H9 (cell line): ENCODE results near the gene LAMTOR5. TPM values are rescaled to one million over a fixed set of nuclear protein-coding genes. Genes with fewer than 3 reads are reported as not detected.

Source experiments
- DNase-seq: peaks from one replicate; pipeline ENCODE4 v3.0.0-alpha.2; 2017
- H2AFZ ChIP-seq: one replicate; pipeline ENCODE4 v1.6.1; 2013; ENCODE audit warnings: mild to moderate bottlenecking, low read length, control low read depth, moderate library complexity
- H2AK5ac ChIP-seq: 2 replicates; pipeline ENCODE4 v1.6.1; 2013; ENCODE audit warnings: low read length, control low read depth, mixed read lengths; ENCODE audit not compliant: insufficient read length
- H2BK120ac ChIP-seq: one replicate; pipeline ENCODE4 v1.6.1; 2013; ENCODE audit warnings: low read depth, mild to moderate bottlenecking, low read length, control low read depth, inconsistent platforms; ENCODE audit not compliant: poor library complexity, severe bottlenecking
- H2BK12ac ChIP-seq: 2 replicates; pipeline ENCODE4 v1.6.1; 2013; ENCODE audit warnings: low read length, control low read depth, mixed read lengths, low read depth; ENCODE audit not compliant: insufficient read length
- H2BK15ac ChIP-seq: 2 replicates; pipeline ENCODE4 v1.6.1; 2013; ENCODE audit warnings: low read depth, low read length, control low read depth
- H2BK20ac ChIP-seq: one replicate; pipeline ENCODE4 v1.6.1; 2013; ENCODE audit warnings: low read depth, mild to moderate bottlenecking, low read length, control low read depth, inconsistent platforms; ENCODE audit not compliant: poor library complexity, severe bottlenecking
- H2BK5ac ChIP-seq: 2 replicates; pipeline ENCODE4 v1.6.1; 2013; ENCODE audit warnings: low read length, control low read depth, mixed read lengths; ENCODE audit not compliant: insufficient read length
- H3K14ac ChIP-seq: 2 replicates; pipeline ENCODE4 v1.6.1; 2013; ENCODE audit warnings: low read length, control low read depth; ENCODE audit not compliant: insufficient read depth
- H3K18ac ChIP-seq: 2 replicates; pipeline ENCODE4 v1.6.1; 2013; ENCODE audit warnings: low read depth, mild to moderate bottlenecking, mixed read lengths, low read length, control low read depth; ENCODE audit not compliant: insufficient read length
- H3K23ac ChIP-seq: 2 replicates; pipeline ENCODE4 v1.6.1; 2013; ENCODE audit warnings: low read length, control low read depth, mixed read lengths, low read depth; ENCODE audit not compliant: insufficient read length
- H3K23me2 ChIP-seq: 2 replicates; pipeline ENCODE4 v1.6.1; 2013; ENCODE audit warnings: low read depth, mild to moderate bottlenecking, mixed read lengths, low read length, control low read depth; ENCODE audit not compliant: insufficient read length, poor library complexity, severe bottlenecking
- H3K27ac ChIP-seq: 2 replicates; pipeline ENCODE4 v1.5.1; 2013; ENCODE audit warnings: low read length, control low read depth, mixed read lengths, low read depth; ENCODE audit not compliant: insufficient read length
- H3K27me3 ChIP-seq: 2 replicates; pipeline ENCODE4 v1.6.1; 2013; ENCODE audit warnings: low read length, control low read depth, inconsistent platforms; ENCODE audit not compliant: insufficient read depth
- H3K4ac ChIP-seq: 2 replicates; pipeline ENCODE4 v1.6.1; 2013; ENCODE audit warnings: low read depth, mild to moderate bottlenecking, control low read depth, inconsistent platforms, low read length, moderate library complexity
- H3K4me1 ChIP-seq: 2 replicates; pipeline ENCODE4 v1.6.1; 2013; ENCODE audit warnings: low read length, control low read depth, inconsistent platforms; ENCODE audit not compliant: insufficient read depth
- H3K4me2 ChIP-seq: 2 replicates; pipeline ENCODE4 v1.6.1; 2013; ENCODE audit warnings: low read length, control low read depth, mixed read lengths; ENCODE audit not compliant: insufficient read length, insufficient read depth
- H3K56ac ChIP-seq: 2 replicates; pipeline ENCODE4 v1.6.1; 2013; ENCODE audit warnings: low read depth, mild to moderate bottlenecking, mixed read lengths, low read length, control low read depth; ENCODE audit not compliant: insufficient read length
- H3K79me1 ChIP-seq: 2 replicates; pipeline ENCODE4 v1.6.1; 2013; ENCODE audit warnings: low read depth, mild to moderate bottlenecking, moderate library complexity, low read length, control low read depth, inconsistent platforms; ENCODE audit not compliant: insufficient read depth, poor library complexity, severe bottlenecking
- H3K79me2 ChIP-seq: 2 replicates; pipeline ENCODE4 v1.6.1; 2013; ENCODE audit warnings: low read length, control low read depth, inconsistent platforms; ENCODE audit not compliant: insufficient read depth
- H3K9ac ChIP-seq: 2 replicates; pipeline ENCODE4 v1.6.1; 2013; ENCODE audit warnings: low read length, control low read depth, mixed read lengths; ENCODE audit not compliant: insufficient read length; ENCODE audit errors: extremely low read depth
- H3K9me3 ChIP-seq: one replicate; pipeline ENCODE4 v1.6.1; 2013; ENCODE audit warnings: low read depth, low read length, inconsistent platforms; ENCODE audit not compliant: control insufficient read depth
- H3T11ph ChIP-seq: one replicate; pipeline ENCODE4 v1.6.1; 2013; ENCODE audit warnings: mild to moderate bottlenecking, low read length, control low read depth, inconsistent platforms
- H4K20me1 ChIP-seq: one replicate; pipeline ENCODE4 v1.6.1; 2013; ENCODE audit not compliant: control insufficient read depth, insufficient read length, insufficient read depth
- H4K5ac ChIP-seq: 2 replicates; pipeline ENCODE4 v1.6.1; 2013; ENCODE audit warnings: low read depth, mild to moderate bottlenecking, mixed read lengths, low read length, control low read depth; ENCODE audit not compliant: insufficient read length
- H4K8ac ChIP-seq: replicated peaks from 2 replicates; pipeline ENCODE4 v1.6.1; 2013; ENCODE audit warnings: low read length, control low read depth, mixed read lengths, low read depth; ENCODE audit not compliant: insufficient read length
- H4K91ac ChIP-seq: 2 replicates; pipeline ENCODE4 v1.6.1; 2013; ENCODE audit warnings: low read depth, mild to moderate bottlenecking, moderate library complexity, mixed read lengths, low read length, control low read depth; ENCODE audit not compliant: insufficient read length
- H3K27ac Mint-ChIP-seq, 3 experiments: 2 replicates in 2 of 3; 3 replicates in 1 of 3; pipeline ENCODE4 v1.8.0; 2020 to 2021; ENCODE audit warnings: mixed read lengths in 3 of 3, mild to moderate bottlenecking in 1 of 3, moderate library complexity in 1 of 3
- H3K27me3 Mint-ChIP-seq: 2 replicates; pipeline ENCODE4 v1.8.0; 2021; ENCODE audit warnings: low read depth, mild to moderate bottlenecking, moderate library complexity, mixed read lengths
- H3K36me3 Mint-ChIP-seq, 3 experiments: 2 replicates in 2 of 3; 3 replicates in 1 of 3; pipeline ENCODE4 v1.8.0; 2020 to 2021; ENCODE audit warnings: low read depth in 3 of 3, mixed read lengths in 3 of 3; ENCODE audit not compliant: insufficient read depth in 1 of 3
- H3K4me1 Mint-ChIP-seq, 2 experiments: 2 replicates each; pipeline ENCODE4 v1.8.0; 2020; ENCODE audit warnings: mixed read lengths in 2 of 2
- H3K4me3 Mint-ChIP-seq, 2 experiments: 2 replicates in 1 of 2; 3 replicates in 1 of 2; pipeline ENCODE4 v1.8.0; 2020 to 2021; ENCODE audit warnings: mild to moderate bottlenecking in 2 of 2, mixed read lengths in 2 of 2, moderate library complexity in 1 of 2
- H3K9me3 Mint-ChIP-seq, 2 experiments: 2 replicates in 1 of 2; 3 replicates in 1 of 2; pipeline ENCODE4 v1.8.0; 2020; ENCODE audit warnings: mild to moderate bottlenecking in 2 of 2, mixed read lengths in 2 of 2, moderate library complexity in 1 of 2
- CTCF ChIP-seq: fragments of 200-600 bp; sonication (generic); conservative IDR thresholded peaks from 3 replicates; pipeline ENCODE4 v1.8.0; 2021; ENCODE audit warnings: antibody characterized with exemption, mild to moderate bottlenecking
- WGBS: extraction: QIAGEN DNeasy Blood & Tissue Kit; methylation state at CpG from one replicate; pipeline ENCODE4 v1.1.7; 2013; ENCODE audit warnings: missing lambda C conversion rate, low lambda C conversion rate, mixed read lengths; ENCODE audit not compliant: insufficient read length; ENCODE audit errors: extremely low coverage; 5-methylcytosine and 5-hydroxymethylcytosine counted together
- total RNA-seq: library from RNA; stranded (reverse); gene quantifications from 2 replicates; pipeline ENCODE4 v1.2.1, GENCODE V29; 2021

Gene LAMTOR5
- total RNA-seq, 1 experiment from 2014 or later: 108 TPM

DNA sequence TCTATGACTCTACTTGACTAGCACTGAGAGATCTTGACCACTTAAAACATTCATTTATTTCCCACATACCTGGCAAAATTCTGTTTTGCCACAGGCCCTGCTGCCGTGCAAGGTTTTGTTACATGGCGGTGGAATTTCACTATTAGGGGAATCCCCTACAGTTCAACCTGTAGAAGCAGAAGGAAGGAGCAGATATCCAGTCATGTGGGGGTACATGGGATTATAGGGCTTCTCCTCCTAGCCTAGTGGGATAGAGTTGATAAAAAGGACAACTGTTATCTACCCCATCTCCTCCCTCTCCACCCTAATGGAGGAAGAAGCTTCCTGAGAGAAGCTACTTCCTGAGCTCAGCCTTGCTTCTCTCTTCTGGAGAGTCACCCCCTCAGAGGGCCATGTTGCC, 25.7 kb upstream of the LAMTOR5 start:
- Histone ChIP-seq H3T11ph (no peak overlapping the region), H3K79me2 (no peaks in the 10 kb centered on the region), H3K9ac (no peak overlapping the region), H3K79me1 (no peaks in the 10 kb centered on the region), H3K14ac (no peak overlapping the region), H3K27me3 (no peaks in the 10 kb centered on the region; the same call in 1 of the 2 replicates), H3K4me1 (no peaks in the 10 kb centered on the region; the same call in 1 of the 2 replicates), H3K18ac (no peak overlapping the region), H3K4ac (no peak overlapping the region), H4K91ac (no peak overlapping the region), H3K4me2 (no peak overlapping the region), H2BK120ac (no peak overlapping the region), H4K20me1 (no peaks in the 10 kb centered on the region), H2AK5ac (no peak overlapping the region), H3K27ac (no peak overlapping the region), H4K8ac (no peak overlapping the region), H2BK5ac (no peak overlapping the region), H4K5ac (no peak overlapping the region), H2BK20ac (no peak overlapping the region), H3K23ac (no peak overlapping the region), H2BK15ac (no peak overlapping the region), H3K56ac (no peak overlapping the region), H3K9me3 (no peaks in the 10 kb centered on the region), H2BK12ac (no peak overlapping the region), H3K23me2 (no peaks in the 10 kb centered on the region), H2AFZ (no peak overlapping the region)
- no peaks in the 10 kb centered on the region for H3K36me3 Mint-ChIP-seq
- no peak overlapping the region for H3K27ac Mint-ChIP-seq
- H3K27me3 Mint-ChIP-seq: peaks cover 22% of the 10 kb centered on the region
- no CpG with 5 or more reads among the region's 2 CpGs for WGBS
- H3K9me3 Mint-ChIP-seq: no peaks in the 10 kb centered on the region
- DNase-seq: no peak
- peaks cover 26 to 34% of the 10 kb centered on the region in 2 experiments for H3K4me1 Mint-ChIP-seq
- no peak overlapping the region for H3K4me3 Mint-ChIP-seq
- TF ChIP-seq CTCF: no peak
